ES-I3 (cell line): ENCODE results near the gene CSRP2.

Experiments
- H3K36me3 ChIP-seq: 2 replicates; pipeline ENCODE4 v1.6.1; 2013; ENCODE audit warnings: mild to moderate bottlenecking, low read length, control low read depth, moderate library complexity; ENCODE audit not compliant: insufficient read depth
- H3K4me1 ChIP-seq: 2 replicates; pipeline ENCODE4 v1.6.1; 2013; ENCODE audit warnings: mild to moderate bottlenecking, control low read depth, low read length; ENCODE audit not compliant: insufficient read depth
- H3K9ac ChIP-seq: 2 replicates; pipeline ENCODE4 v1.6.1; 2013; ENCODE audit warnings: low read depth, mild to moderate bottlenecking, low read length, moderate library complexity
- H3K9me3 ChIP-seq: 2 replicates; pipeline ENCODE4 v1.6.1; 2013; ENCODE audit warnings: mild to moderate bottlenecking, low read length, moderate library complexity; ENCODE audit not compliant: control insufficient read depth, insufficient read depth

Gene CSRP2

DNA sequence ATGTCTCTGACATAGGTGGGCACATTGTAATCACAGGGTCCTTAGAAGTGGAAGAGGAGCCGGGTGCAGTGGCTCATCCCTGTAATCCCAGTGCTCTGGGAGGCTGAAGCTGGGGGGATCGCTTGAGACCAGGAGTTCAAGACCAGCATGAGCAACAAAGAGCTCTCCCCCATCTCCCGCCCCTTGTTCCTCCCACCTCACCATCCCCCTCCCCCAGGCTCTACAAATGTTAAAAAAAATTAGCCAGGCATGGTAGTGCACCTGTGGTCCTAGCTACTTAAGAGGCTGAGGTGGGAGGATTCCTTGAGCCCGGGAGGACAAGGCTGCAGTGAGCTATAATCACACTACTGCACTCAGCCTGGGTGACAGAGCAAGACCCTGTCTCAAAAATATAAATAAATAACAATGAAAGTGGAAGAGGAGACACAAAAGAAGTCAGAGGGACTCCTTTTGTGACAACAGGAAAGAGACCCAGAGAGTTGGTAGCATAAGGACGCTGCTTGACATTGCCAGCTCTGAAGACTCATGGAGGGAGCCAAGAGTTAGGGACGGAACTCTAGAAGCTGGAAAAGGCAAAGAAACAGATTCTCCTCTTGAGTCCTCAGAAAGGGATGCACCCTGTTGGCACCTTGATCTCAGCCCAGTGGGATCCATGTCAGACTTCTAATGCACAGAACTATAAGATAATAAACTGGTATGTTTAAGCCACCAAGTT, 29.6 kb upstream of the CSRP2 start:
- H3K9me3 ChIP-seq = no peaks in the 10 kb centered on the region
- peaks cover 23% of the 10 kb centered on the region for H3K4me1 ChIP-seq
- no peaks in the 10 kb centered on the region for H3K36me3 ChIP-seq
- H3K9ac ChIP-seq = no peak overlapping the region

DNA sequence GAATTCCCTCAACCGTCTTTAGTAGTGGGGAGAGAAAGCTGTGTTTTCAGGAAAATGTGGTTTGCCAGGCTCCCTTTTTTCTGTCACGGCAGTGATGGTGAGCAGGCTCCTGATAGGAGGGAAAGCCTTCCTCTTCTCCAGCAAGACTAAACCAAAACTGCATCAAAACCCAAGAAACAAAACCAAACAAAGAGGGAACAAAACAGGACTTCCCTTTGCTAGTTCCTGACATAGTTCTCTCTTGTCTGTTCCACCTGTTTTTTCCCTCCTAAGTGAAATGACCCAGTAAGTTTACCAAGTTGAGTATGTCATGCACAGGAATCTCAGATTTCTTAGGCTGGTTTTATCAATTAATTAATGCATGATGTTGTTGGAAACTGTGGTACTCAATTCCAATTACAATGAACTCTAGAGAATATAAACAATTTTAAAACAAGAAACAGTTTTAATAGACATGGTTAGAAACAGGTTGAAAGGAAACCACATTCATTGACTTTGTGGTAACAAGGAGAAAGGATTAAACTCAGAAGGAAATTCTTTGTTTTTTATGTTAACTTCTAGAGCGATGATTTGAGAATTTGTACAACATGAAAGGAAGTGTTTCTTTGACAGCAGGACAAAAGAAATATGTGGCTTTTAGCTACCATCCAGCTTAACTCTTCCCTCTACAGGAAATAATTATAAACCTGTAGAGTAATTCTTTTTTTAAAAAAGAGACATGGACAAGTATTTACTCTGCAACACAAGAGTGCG, 23.0 kb upstream of the CSRP2 start:
- no peaks in the 10 kb centered on the region for H3K9me3 ChIP-seq
- H3K9ac ChIP-seq = no peak overlapping the region
- no peaks in the 10 kb centered on the region for H3K36me3 ChIP-seq
- H3K4me1 ChIP-seq = no peaks in the 10 kb centered on the region; the same call in 1 of the 2 replicates

DNA sequence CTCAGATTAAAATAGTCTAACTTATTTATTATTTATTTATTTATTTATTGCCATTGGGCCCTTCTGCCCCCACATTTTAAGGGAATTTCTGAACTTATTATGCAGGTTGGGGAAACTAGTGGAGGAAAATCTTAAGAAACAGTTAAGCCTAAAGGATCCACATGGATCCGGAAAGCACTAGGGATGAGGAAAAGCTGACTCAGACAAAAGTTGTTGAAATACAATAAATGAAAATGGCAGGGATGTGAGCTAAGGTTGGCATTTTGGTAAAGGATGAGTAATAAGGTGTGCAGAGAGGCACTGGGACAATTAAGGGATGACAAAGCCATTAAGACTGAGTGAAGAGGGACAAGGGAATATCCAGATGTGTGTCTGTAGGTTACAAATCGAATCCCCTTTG, 20.7 kb upstream of the CSRP2 start:
- no peaks in the 10 kb centered on the region for H3K4me1 ChIP-seq
- no peak overlapping the region for H3K9ac ChIP-seq
- H3K36me3 ChIP-seq = no peaks in the 10 kb centered on the region
- no peaks in the 10 kb centered on the region for H3K9me3 ChIP-seq

DNA sequence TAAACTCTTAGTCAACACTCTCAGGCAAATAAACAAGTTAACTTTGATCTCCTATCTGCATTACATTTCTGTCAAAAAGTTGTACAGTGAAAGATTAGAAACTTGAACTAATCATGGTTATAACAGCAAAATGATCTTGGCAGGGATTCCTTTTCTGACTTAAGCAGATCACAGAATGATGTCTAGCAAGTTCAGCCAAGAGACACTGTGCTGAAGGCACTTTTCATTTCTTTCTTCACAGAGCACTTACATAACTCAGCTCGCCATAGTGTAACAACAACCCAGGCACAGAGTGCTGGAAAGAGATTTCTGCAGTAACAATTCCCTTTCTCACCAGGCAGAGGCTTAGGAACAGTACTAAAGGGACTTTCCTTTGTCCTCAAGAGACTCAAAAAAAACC, 19.6 kb upstream of the CSRP2 start:
- H3K36me3 ChIP-seq = no peaks in the 10 kb centered on the region
- H3K9ac ChIP-seq = no peak overlapping the region
- peaks cover 3% of the 10 kb centered on the region; the same call in 1 of the 2 replicates for H3K9me3 ChIP-seq
- no peaks in the 10 kb centered on the region for H3K4me1 ChIP-seq

DNA sequence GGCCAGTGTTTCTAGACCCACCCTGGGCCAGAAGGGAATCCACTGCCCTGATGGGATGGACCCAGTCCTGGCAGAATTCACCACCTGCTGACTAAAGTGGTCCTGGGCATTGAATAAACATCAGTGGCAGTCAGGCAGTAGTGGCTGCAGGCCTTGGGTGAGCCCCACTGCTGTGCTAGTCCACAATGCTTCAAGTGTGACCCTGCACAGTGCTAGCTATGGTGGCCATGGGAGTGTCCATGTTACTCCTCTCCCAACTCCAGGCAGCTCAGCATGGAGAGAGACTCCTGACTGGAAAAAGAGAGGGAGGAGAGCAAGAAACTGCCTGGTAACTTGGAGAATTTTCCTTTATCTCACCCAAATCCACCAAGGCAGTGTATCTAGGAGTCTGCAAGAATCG, 17.5 kb upstream of the CSRP2 start:
- Histone ChIP-seq H3K4me1 (no peaks in the 10 kb centered on the region), H3K9me3 (peaks cover 3% of the 10 kb centered on the region; the same call in 1 of the 2 replicates)

DNA sequence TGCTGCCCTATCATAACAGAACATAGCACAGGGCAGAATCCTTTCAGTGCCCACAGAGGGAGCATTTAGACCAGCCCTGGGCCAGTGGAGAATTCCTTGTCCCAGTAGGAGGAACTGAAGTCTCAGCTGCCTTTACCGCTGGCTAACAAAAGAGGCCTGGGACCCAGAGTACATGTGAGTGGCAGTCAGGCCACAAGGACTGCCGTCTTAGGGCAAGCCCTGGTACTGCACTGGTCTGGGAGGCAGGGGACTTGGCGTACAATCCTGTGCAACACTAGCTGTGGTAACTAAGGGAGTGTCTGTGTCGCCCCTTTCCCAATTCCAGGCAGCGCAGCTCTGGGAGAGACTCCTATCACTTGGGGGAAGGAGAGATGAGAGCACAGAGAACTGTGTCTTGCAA, 17.0 kb upstream of the CSRP2 start:
- 0 out of 2 replicates have a peak, but pooled peaks cover 3% of the 10 kb centered on the region for H3K4me1 ChIP-seq
- no peaks in the 10 kb centered on the region for H3K36me3 ChIP-seq
- H3K9ac ChIP-seq = no peak overlapping the region
- peaks cover 3% of the 10 kb centered on the region; the same call in 1 of the 2 replicates for H3K9me3 ChIP-seq

More for the DNA sequence above, 17.5 kb upstream of the CSRP2 start:
- Histone ChIP-seq H3K9ac (no peak overlapping the region), H3K36me3 (no peaks in the 10 kb centered on the region)

DNA sequence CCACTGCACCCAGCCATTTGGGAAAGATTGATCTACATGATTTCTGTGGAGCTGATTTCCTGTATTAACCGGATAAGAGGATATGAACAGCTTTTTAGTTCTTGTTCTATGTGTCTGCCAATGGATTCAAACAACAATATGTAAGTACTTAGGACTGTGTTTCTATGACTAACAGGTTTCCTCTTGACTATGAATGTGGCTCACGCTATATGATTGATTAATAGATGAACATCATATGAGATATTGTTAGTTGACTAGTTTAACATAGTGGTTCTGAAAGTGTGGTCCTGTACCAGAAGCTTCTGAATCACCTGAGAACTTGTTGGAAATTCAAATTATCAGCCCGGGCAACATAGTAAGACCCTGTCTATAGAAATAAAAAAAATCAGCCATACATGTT, 12.8 kb upstream of the CSRP2 start:
- Histone ChIP-seq H3K9me3 (peaks cover 3% of the 10 kb centered on the region; the same call in 1 of the 2 replicates), H3K36me3 (no peaks in the 10 kb centered on the region), H3K4me1 (peaks cover 9% of the 10 kb centered on the region), H3K9ac (no peak overlapping the region)

DNA sequence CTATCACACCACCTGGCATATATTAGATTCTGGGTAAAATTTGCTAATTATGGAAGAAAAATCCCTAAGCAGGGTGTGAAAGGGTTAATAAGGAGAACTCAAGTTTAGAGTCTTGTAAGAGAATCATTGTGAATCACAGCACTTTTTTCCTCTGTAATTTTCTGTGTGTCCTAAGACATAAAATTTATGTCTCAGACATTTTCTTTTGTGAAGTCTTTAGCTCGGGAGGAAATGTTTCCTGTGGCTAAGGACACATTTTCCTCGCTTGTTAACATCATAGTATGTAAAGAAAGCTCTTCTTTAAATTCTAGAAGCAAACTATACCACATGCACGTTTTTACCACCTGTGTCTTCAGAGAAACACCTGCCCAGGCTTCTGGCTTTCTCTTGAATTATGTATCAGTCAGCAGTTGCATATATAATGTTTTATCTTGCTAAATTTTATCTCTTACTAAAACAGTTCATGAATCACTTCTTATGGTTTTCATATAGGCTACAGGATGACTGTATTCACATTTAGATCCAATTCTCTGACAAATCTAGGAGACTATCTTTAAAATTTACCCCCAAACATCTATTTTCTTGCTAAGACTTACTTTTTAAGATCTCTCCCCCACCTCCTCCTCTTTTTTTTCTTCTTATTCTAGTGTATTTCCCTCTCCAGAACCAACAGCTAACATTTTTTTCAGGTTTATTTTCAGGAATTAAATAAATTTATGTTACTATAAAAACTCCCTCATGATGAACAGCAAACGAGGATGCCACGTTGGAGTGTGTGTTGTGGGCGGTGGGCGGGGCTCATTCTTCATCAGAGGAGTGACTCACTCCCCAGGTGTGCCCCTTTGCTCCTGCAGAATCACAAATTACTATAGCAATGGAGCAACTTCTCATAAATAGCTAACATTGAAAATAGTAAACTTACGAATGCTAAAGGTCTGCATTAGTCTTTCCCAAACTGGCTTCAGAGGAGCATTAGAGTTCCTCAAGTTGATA, 11.6 kb upstream of the CSRP2 start:
- Histone ChIP-seq H3K36me3 (no peaks in the 10 kb centered on the region), H3K4me1 (peaks cover 9% of the 10 kb centered on the region), H3K9ac (no peak overlapping the region), H3K9me3 (peaks cover 3% of the 10 kb centered on the region; the same call in 1 of the 2 replicates)

DNA sequence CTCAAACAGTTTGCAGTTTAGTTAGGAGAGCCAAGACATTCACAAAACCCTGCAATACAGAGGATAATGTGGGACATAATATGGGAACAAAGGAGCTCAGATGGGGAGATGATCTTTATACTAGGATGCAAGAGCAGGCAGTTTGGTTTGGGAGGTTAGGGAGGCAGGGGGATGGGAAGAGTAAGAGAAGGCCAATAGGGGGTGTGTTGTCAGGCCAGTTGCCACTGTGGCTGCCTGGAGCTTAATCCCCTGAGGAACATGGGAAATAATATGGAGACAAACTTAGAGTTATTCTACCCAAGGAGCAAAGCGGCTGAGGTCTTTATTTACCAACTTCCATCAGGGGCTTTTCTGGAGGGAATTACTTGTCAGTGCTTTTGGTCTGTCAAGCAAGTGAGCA, 10.0 kb upstream of the CSRP2 start:
- H3K36me3 ChIP-seq = no peaks in the 10 kb centered on the region
- peaks cover 9% of the 10 kb centered on the region for H3K4me1 ChIP-seq
- H3K9ac ChIP-seq = no peak overlapping the region
- peaks cover 1% of the 10 kb centered on the region; the same call in 1 of the 2 replicates for H3K9me3 ChIP-seq

DNA sequence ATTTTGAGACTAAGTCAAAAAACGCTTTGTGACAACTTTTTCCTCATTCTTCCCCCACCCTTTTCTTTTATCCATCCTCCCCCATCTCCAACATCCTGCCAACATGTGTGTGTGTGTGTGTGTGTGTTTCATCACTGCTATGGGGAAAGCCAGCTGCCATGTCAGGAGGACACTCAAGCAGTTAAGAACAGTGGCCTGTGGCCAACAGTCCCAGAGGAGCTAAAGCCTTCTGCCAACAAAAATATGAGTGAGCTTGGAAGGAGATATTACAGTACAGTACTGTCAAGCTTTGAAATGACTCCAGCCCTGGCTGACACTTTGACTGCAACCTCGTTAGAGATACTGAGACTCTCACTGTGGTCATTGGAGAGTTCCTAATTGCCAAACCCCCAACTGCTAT, 5.0 kb upstream of the CSRP2 start:
- H3K9me3 ChIP-seq = no peaks in the 10 kb centered on the region
- no peaks in the 10 kb centered on the region for H3K36me3 ChIP-seq
- H3K9ac ChIP-seq = no peak overlapping the region
- no peaks in the 10 kb centered on the region; the same call in 1 of the 2 replicates for H3K4me1 ChIP-seq

DNA sequence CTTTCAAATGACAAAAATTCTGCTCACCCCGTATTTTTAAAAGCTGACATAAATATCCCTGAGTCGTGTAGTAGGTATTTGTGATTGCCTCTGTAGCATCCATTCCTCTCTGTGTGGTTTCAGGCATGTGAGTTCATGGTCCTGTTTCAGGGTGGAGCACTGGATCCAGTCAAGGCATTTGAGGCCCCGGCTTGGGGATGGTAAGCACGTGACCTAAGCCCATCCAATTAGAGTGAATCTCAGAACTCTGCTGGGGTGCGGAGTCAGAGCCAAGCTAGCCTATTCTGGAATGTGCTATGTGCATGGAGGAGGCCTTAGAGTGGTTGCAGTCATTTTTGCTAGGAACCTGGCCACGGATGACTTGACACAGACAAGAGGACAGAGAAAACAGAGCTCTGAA, 4.3 kb upstream of the CSRP2 start:
- Histone ChIP-seq H3K4me1 (no peaks in the 10 kb centered on the region; the same call in 1 of the 2 replicates), H3K9me3 (no peaks in the 10 kb centered on the region), H3K9ac (no peak overlapping the region), H3K36me3 (no peaks in the 10 kb centered on the region)

DNA sequence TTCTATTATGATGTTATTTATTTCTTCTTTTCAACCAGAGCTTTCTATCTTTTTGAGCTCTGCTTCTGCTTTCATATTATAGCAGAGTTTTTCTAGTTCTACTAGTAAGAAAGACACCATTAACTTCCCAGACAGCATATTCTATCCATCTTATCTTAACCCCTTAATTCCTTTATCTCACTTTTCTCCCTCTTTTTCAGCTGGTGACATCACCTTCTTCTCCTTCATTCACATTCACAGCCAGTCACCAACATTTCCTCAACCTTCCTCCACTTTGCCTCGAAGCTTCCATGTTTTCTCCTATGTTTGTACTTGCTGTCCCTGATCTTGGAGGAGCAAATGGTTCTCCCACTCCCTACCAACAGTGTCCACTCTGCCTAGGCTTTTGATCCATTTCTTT, 3.5 kb upstream of the CSRP2 start:
- H3K4me1 ChIP-seq = peaks cover 2% of the 10 kb centered on the region
- H3K36me3 ChIP-seq = no peaks in the 10 kb centered on the region
- H3K9me3 ChIP-seq = no peaks in the 10 kb centered on the region
- H3K9ac ChIP-seq = no peak overlapping the region

DNA sequence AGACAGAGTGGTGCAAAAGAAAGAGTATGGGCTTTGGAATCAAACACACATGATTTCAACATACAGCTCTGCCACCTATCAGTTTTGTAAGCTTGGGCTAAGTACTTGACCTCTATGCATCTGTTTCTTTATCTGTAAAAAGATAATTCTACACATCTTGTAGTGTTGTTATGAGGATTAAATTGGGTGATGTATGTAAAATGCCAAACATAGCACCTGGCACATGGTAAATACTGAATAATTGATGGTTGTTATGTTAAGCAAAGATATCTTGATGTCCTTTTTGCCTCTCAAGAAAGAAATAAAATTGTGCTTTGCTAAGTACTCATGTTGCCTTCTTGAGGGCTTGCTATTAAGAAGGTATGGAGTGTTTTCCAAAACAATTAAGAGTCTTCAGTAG, 2.3 kb upstream of the CSRP2 start:
- Histone ChIP-seq H3K9me3 (no peaks in the 10 kb centered on the region), H3K9ac (no peak overlapping the region), H3K4me1 (peaks cover 7% of the 10 kb centered on the region), H3K36me3 (no peaks in the 10 kb centered on the region)

DNA sequence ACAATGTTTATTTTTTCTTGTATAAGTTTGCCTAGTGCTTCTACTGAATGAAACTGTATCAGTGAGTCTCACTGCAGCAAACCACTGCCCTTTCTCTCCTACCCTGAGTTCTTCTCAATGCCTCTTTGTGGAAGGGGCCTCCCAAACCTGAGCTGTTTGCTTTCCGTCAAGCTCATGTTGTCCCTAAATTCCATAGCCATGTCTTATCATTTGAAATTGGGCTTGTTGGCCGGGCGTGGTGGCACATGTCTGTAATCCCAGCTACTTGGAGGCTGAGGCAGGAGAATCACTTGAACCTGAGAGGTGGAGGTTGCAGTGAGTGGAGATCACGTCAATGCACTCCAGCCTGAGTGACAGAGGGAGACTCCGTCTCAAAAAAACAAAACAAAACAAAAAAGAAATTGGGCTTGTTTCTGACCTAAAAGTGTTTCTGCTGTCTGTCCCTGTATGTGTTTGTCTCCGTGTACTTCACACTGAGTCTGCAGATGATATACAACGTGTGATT, 1.8 kb upstream of the CSRP2 start:
- Histone ChIP-seq H3K9ac (no peak overlapping the region), H3K9me3 (no peaks in the 10 kb centered on the region), H3K4me1 (peaks cover 7% of the 10 kb centered on the region), H3K36me3 (no peaks in the 10 kb centered on the region)
